Measurements from ENCODE around the gene CEP290.

GRCh38 chr12:88017964-88018363 lies 123.9 kb downstream of the CEP290 start:
- TF ChIP-seq CTCF (IDR thresholded peaks at IDR 0.05; ENCODE audit: extremely low read depth in 1 of 2, insufficient read depth in 1 of 2, low read depth in 1 of 2, low read length in 2 of 2) (no peak), POLR2AphosphoS5 (IDR thresholded peaks at IDR 0.05; ENCODE audit: insufficient read depth, low read depth, low read length) (no peak), POLR2A (IDR thresholded peaks at IDR 0.05; ENCODE audit: low read depth, low read length) (no peak), MYC (IDR thresholded peaks at IDR 0.05; ENCODE audit: low read depth, low read length) (no peak), JUN (IDR thresholded peaks at IDR 0.05; ENCODE audit: borderline replicate concordance, insufficient read depth, insufficient read length, low read depth) (no peak), MAX (IDR thresholded peaks at IDR 0.05; ENCODE audit: insufficient read depth, insufficient read length) (no peak), EZH2 (IDR thresholded peaks at IDR 0.05; ENCODE audit: borderline replicate concordance, low read depth, low read length, severe bottlenecking) (no peak)

All from endothelial cell of umbilical vein (primary cell).